Occipital lobe (tissue), 2 donors: ENCODE data around the gene RALGPS2. TPM values are rescaled to one million over a fixed set of nuclear protein-coding genes. Genes with fewer than 3 reads are reported as not detected.
"Not testable (repeated sequence)": the region's sequence is repeated elsewhere in the genome, so short reads cannot be mapped to it uniquely, and the experiment has no call there.

Experiments
- DNase-seq: peaks from one replicate; lab custom pipeline; 2025; lab: John Stamatoyannopoulos, UW
- total RNA-seq: library from RNA; depleted of rRNA; stranded (reverse); fragments of >200 nt; gene quantifications from one replicate; pipeline ENCODE4 v1.2.3, GENCODE V29; 2014

RALGPS2 gene
- total RNA-seq, 1 donor from 2014 or later: 91.1 TPM

DNA sequence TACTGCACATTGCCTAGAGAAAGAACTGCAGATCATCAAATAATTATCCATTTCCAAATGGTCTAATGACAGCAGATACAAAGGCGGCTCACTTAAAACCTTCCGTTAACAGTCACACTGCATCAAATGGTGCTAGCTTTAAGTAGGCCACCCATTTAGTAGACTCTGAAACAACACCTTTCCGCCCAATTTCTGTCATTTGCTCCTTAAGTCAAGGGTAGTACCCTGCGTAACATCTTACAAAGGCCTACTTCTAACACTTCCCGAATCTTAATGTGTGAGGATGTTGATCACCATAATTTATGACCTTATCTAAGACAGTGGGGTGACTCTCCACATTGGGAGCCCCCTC, 692 bp upstream of the RALGPS2 start:
- DNase-seq: no peak

DNA sequence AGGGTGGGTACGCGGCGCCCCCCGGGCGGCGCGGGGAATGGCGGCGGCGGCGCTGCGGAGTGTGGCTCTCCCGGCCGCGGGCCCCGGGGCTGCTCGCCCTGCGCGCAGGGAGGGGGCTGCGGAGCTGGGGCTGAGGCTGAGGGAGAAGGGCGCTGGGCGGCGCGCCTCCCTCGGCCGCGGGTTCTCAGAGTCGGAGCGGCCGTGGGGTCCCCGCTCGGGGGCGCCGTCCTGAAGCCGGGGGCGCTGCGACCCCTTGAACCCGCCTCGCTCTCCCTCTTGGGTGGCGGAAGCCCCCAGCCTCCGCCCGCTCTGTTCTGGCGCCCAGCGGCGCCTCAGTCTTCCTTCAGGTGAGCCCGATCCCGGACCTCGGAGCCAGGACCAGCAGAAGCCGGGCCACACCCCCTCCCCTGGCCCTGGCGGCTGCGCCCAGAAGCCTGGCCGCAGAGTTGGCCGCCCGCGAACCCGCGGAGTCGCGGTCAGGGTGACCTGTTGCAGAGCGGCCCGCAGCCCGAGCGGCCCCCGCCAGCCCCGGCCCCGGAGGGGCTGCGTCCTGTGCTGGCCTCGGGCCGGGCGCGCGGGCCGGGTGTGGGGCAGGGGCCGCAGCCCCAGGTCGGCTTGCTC, 532 bp downstream of the RALGPS2 start:
- DNase-seq: no peak

DNA sequence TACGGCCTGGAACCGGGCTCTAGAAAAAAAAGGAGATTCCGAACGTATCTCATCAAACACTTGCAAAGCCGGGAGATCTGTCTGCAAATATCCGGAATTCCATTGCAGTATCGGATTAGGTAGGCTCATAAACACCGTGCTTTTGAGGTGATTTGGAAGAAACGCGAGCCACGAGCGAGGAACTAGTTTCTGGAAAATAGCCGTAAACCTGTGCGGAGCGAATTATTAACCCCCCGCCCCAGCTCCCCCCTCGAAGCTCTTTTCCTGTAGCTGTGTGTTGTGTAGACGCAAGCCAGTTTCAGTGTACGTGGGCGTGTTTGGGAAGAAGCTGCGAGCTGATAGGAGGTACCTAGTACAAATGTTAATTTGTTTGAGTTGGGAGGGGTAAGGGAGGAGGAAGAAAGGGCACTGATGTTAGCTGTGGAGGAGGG, 1.1 kb downstream of the RALGPS2 start:
- peak; percentile 29 for DNase-seq

DNA sequence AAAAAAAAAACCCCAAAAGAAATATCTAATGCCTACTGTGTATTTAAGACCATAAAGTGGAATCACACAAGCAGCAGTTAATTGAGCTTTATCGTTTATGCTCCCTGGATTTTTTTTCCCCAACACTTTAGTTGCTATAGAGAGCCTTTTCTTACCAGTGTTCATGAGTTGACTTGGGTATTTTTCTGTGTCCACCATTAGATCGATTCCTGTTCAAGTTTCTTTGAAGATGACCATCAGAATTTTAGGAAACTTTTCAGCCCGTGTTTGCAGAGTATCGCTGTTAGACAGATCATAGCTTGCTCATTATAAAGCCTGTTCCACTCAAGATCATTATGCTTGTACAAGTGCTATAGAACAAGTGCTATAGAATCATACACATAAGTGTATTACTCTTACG, 1.5 kb downstream of the RALGPS2 start:
- DNase-seq: no peak

DNA sequence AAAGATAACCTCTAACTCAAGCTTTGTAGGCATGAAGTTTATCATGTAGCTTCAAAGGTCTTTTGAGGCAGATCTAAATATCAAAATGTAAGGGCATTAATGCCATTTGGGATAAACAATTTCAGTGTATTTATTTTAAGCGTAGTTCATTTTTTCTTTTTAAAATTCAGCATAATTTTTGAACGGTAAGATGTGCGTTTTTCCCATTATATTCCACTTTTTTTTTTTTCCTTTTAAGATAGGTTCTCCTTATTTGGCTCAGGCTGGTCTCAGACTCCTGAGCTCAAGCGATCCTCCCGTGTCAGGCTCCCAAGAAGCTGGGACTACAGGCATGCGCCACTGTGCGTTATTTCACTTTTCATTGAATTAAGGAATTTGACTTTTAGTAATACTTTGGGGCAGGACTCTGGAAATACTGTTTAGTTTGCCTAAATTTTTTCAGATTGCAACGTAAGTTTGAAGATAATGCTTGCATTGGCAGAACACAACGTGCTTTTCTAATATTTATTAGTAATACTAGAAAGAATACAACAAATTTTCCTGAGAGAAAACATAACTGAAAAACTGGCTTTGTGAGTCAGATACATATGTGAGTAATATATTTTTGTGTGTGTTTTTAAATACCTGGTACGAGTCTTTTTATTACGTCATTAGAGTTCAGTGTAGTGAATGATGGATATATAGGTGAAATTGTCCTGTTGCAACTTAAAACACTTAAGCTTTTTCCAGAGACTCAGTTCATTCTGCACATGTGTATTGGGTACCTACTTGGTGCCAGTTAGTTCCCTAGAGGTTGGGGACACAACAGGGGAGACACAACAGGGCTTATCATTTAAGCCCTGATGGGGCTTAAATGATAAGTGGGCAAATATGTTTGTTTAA, 2.2 kb downstream of the RALGPS2 start:
- DNase-seq: no peak

DNA sequence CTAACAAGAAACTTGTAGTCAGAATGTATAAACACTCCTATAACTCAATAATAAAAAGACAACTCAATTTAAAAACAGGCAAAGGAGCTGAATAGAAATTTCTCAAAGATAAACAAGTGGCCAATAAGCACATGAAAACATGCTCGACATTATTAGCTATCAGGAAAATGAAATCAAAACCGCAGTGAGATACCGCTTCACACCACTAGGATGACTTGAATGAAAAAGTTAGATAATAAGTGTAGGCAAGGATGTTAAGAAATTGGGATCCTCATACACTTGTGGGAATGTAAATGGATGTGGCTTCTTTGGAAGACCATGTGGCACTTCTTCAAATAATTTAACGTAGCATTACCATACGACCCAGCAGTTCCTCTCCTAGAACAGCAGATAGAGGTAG, 8.9 kb downstream of the RALGPS2 start:
- DNase-seq: no peak

DNA sequence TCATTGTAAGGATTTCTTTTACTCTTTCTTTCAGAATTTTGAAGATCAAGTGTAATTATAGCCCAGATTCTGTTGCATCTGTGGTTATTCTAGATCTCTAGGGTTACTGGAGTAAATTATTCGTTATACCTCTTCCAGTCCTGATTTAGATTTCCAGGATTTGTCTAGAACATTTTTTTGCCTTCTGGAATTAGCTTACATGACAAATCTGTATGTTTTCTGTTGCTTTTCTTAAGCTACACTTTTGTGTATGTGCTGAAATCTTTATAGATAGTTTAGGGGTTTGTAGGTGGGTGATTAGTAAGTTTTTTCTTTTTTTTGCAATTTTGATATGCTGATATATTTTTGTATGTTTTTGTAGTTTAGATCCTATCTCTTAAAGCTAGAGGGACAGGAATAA, 13.7 kb downstream of the RALGPS2 start:
- DNase-seq: no peak

DNA sequence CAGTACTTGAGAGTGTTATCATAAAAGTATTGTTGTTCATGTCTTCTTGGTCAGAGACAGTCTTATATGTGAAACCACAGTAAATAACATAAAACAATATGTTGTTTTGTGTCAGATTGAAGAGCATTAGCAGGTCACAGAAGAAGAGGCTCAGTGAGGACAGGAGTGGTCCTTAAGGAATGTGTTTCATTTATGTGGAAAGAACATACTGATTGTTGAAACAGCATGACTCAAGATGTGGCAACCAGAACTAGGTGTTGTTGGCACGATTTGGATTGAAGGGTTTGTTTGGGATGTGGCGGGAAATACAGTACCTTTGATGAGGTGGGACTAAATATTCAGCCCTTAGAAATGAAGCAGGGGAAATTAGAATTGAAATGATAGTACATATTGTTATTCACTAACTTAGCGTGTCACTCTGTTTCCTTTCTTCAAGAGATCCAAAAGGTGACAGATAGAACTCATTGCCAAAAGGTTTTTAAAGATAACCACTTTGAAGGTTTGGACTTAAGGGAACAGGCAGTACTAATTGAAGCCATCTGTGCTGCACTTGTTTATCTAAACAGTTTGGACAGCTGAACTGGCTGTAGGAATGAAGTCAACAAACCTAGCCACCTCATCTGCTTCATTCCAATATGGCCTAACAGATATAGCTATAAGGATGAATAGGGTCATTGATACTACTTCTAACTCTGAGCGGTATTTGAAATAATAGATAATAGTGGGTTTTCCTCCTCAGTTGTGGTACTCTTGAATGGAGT, 14.4 kb downstream of the RALGPS2 start:
- DNase-seq: no peak

DNA sequence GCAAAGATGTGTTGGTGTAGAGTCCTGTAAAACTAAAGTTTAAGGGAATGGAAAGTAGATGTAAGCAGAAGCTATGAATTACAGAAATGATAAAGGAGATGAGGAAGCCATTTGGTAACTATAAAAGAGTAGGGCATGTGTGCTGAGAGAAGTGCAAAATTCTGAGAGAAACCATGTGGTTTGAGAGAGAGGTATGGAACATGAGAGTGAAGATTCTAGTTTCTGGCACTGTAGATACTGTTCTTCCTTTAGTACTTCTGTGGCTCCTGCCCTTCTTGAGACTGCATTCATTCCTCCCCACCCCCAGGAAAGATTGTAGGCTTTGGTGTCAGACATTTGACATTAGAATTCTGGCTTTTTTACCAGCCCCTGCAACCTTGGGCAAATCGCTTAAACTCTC, 15.4 kb downstream of the RALGPS2 start:
- no peak for DNase-seq

DNA sequence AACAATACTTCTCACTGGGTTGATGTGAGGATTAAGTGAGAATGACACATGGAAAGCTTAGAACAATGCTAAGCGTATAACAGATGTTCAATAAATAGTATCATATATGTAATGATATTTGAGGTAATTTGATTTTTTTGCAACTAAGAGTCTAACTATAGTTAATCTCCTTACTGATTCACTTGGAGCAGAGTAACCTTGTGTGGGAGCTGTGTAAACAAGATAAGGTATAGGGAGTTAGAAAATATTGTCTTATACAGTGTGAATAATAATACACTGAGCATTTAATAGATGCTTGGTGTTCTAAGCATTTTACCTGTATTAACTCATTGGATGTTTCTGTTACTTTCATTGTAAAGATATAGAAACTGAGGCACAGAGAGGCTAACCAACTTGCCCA, 15.9 kb downstream of the RALGPS2 start:
- DNase-seq: no peak

DNA sequence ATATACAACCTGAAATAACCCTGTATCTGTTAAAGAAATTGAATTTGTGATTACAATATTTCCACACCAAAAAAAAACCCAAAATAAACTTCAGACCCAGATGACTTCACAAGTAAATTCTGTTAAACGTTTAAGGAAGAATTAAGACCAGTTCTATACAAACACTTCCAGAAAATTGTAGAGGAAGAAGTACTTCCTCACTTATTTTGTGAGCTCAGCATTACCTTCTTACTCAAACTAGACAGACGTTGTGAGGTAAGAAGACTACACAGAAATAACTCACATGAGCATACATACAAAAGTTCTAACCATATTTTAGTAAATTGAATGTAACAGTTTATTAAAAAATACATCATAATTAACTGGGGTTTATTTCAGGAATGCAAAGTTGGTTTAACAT, 18.8 kb downstream of the RALGPS2 start:
- no peak for DNase-seq

DNA sequence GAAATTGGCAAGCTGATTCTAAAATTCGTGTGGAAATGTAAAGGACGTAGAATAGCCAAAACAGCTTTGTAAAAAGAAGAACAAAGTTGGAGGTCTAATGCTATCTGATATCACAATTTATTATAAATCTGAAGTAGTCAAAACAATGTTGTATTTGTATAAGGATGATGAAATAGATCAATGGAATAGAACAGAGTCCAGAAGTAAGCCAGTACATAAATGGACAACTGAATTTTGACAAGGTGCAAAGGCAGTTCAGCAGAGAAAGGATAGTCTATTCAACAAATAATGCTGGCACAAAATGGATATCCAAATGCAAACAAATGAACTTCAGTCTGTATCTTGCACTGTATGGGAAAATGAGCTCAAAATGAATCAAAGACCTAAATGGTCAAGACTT, 20.2 kb downstream of the RALGPS2 start:
- DNase-seq: no peak

DNA sequence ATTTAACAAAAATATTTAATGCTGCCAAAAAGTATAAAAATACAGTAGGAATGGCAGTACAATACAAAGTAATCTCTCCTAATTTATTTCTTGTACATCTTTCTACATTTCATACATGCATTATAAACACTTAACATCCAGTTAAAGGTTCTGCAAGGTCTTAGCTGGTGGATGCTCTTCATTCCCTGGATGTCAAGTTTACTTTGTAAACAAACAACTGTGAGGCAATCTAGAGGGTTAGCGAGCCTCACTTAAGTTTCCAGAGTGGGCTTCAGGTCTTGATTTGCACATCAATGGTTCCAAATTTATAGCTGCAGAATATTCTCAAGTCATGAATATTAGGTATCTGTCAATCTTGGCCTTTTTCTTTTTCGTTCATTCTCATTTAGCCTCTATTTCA, 21.3 kb downstream of the RALGPS2 start:
- DNase-seq: no peak

DNA sequence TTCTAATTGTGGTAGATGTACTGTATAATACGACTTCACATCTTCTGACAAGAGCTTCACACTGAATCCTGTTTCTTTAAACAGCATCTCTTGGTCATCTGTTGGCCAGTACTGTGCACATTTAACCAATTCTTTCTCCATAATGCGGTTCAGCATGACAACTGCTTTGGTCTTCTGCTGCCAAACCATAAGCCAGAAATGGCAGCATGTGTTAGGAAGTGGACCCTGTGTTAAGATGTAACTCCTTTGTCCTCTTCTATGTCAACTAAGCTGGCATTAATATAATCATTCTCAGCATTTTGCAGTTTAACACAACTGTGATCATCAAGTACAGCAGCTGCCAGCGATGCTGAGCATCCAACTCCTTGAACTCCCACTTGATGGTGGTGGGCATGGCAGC, 22.3 kb downstream of the RALGPS2 start:
- DNase-seq: not testable (repeated sequence)

DNA sequence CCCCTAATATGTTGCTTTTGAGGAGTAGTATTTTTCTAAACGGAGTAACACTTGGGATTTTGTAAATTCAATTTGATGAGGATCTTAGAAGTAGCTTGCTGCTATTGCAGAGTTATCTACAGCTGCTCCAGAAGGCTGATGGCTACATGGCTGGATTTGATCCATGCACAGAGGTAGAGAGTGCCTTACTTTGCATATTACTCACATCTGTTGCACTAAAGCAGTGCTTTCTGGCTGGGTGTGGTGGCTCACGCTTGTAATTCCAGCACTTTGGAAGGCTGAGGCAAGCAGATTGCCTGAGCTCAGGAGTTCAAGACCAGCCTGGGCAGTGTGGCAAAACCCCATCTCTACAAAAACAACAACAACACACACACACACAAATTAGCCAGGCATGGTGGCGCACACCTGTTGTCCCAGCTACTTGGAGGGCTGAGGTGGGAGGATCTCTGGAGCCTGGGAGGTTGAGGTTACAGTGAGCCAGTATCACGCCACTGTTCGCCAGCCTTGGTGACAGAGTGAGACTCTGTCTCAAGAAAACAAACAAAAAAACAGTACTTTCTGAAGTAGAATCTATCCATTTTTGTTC, 24.6 kb downstream of the RALGPS2 start:
- DNase-seq: no peak

DNA sequence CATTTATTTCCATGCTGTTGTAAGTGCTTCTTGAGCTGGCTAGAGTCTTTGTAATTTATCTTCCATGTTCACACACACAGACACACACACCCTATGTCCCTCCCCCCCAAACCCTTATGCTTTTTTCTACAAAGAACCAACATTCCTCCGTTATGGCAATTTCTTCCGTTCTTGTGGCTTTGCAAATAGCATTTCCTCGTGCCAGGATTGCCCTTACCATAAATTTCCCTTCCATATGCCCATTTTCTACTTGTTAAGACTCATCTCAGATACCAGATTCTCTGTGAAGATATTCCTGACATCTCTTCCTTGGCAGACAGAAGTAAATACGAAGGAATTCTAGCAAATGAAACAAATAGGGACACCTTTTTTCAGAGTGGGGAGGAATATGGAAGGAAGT, 26.0 kb downstream of the RALGPS2 start:
- no peak for DNase-seq

DNA sequence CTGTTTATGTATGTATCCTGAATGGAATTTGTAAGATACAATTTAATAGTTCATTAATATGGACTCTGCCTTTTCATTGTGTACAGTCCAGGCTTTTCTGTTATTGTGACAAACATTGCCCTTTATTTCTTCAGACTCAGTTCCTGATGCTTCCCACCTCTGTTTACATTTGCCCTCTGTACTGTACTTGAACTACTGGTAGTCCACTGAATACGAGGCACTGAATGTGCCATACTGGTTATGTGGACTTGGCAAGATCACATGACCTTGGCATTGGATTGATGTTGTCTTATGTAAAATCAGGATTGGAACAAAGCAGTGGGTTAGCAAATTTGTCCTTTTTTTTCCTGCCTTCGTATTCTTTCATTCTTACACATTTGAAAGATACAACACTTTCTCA, 27.8 kb downstream of the RALGPS2 start:
- no peak for DNase-seq

DNA sequence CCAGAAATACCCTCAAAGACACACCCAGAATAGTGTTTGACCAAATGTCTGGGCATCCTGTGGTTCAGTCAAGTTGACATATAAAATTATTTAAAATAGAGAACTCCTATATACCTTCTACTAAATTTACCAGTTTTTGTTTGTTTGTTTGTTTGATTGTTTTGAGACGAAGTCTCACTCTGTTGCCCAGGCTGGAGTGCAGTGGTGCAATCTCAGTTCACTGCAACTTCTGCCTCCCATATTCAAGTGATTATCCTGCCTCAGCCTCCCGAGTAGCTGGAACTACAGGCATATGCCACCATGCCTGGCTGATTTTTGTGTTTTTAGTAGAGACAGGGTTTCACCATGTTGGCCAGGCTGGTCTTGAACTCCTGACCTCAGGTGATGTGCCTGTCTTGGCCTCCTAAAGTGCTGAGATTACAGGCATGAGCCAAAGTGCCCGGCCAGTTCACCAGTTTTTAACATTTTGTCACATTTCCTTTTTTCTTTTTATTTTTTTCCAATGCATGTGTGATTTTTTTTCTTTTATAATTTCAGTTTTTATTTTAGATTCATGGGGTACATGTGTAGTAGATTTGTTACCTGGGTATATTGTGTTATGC, 29.7 kb downstream of the RALGPS2 start:
- not testable (repeated sequence) for DNase-seq

DNA sequence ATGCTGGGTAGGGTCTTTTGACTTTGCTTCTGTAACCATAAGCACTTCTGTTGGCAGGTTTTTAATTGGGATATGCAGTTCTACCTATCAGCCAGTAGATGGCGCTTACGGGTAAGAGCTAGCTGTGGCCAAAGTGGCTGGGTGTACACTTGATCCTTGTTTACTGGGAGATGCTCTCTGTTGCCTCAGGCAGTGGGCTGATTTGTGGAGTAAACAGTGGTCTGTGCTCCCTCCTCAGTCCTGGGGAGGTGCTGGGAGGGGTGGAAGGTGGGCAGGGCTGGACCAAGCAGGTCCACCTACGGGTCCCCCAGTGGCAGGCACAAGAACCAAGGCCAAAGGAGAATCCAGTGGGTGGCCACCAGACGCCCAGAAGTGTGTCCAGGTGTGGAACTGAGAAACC, 43.4 kb downstream of the RALGPS2 start:
- DNase-seq: no peak

DNA sequence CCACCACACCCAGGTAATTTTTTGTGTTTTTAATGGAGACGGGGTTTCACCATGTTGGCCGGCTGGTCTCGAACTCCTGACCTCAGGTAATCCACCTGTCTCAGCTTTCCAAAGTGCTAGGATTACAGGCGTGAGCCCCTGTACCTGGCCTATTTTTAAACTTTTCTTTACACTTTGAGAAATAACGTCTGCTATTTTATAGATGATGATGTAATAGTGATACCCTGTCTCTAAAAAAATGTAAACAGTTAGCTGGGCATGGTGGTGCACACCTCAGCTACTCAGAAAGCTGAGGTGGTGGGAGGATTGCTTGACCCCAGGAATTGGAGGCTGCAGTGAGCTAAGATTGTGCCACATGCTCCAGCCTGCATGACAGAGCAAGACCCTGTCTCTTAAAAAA, 47.9 kb downstream of the RALGPS2 start:
- no peak for DNase-seq

DNA sequence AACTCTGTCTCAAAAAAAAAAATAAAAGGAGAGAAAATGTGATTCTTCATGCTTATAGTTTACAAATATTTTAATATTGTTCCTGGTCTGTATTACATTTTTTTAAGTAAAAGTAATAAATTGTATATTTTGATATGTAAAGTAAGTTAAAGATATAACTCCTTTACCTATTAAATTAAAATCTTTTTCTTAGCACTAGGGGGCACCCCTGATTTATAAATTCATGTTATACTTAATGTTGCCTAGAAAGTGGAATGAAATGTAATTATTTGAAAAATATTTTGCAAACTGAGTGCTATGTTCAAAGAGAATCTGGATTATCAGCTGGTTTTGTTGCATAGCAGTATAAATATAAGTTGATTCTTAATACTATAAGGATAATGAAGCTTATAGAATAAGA, 49.2 kb downstream of the RALGPS2 start:
- DNase-seq: no peak

DNA sequence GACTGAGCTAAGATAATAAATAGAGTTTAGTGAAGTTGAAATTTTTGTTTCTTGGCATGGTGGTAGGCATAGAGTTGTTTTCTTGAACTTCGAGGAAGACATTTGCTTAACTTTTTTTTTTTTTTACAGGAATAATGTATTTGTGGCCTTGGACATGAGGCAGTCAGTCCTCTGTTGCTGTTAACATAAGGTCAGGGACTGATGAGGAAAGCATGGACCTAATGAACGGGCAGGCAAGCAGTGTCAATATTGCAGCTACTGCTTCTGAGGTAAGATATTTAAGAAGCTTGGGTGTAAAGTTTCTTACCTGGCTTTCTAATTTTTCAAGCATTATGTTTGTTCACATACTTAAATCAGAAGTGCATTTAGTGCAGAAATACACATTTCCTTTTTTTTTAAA, 51.5 kb downstream of the RALGPS2 start:
- no peak for DNase-seq
